WERI-Rb-1 (cell line): ENCODE measurements around the gene CDC42BPG.

Experiments used
- DNase-seq: peaks from one replicate; pipeline ENCODE4 v3.0.0-alpha.2; 2020
- H3K27ac ChIP-seq: fragments of 250-450 bp; sonication (Bioruptor Pico); 2 replicates; pipeline ENCODE4 v1.5.1; 2020; ENCODE audit warnings: mild to moderate bottlenecking, moderate library complexity
- H3K27me3 ChIP-seq: fragments of 250-450 bp; sonication (Bioruptor Pico); 2 replicates; pipeline ENCODE4 v1.5.1; 2021; ENCODE audit warnings: mild to moderate bottlenecking, low read depth, moderate library complexity; ENCODE audit not compliant: insufficient read depth, severe bottlenecking
- H3K36me3 ChIP-seq: fragments of 250-450 bp; sonication (Bioruptor Pico); 2 replicates; pipeline ENCODE4 v1.5.1; 2020; ENCODE audit warnings: mild to moderate bottlenecking, moderate library complexity
- H3K4me3 ChIP-seq: 2 replicates; pipeline ENCODE4 v1.5.1; 2011; ENCODE audit warnings: low read depth, mild to moderate bottlenecking, control low read depth, low read length
- H3K9me3 ChIP-seq: fragments of 250-450 bp; sonication (Bioruptor Pico); 2 replicates; pipeline ENCODE4 v1.5.1; 2021; ENCODE audit warnings: mild to moderate bottlenecking, moderate library complexity; ENCODE audit not compliant: severe bottlenecking
- TF ChIP-seq, protein P1 (sequence below): IDR thresholded peaks from 2 replicates; pipeline ENCODE4 v1.5.1; 2011; ENCODE audit warnings: low read depth, mild to moderate bottlenecking, control low read depth, inconsistent platforms, low read length

CDC42BPG gene

DNA sequence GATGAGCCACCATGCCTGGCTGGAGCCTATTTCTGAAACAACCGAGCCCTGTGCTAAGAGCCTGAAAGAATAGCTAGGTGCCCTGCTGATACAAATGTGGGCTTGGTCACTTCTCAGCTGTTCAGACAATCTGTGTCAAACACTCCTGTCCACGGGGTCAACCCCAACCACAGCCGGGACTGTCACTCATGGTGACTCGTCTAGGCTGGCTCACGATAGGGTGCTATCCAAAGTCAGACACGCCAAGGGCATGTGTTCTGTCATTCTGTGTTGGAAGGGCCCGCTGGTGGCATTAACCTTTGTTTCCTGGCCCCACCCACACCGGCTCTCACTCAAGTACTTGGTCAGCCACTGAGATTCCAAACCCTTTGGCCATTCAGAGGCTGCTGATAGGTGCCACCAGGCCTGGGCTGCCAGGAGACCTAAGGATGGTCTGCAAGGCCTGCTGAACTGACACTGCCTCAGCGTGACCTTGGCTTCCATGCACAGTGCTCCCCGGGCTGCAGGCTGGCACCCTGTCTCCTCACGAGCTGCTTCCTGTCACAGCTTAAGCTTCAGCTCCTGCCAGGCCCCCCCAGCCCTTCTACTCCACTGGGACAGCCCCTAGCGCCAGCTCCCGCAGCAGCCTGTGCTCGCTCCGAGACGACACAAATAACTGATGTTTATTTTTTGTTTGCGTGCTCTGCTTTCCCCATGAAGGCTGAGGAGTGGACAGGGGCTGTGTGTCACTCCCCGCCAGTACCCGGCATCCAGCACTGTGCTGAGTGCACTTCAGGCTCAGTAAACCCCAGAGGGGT is 14.2 kb upstream of the CDC42BPG start:
- Histone ChIP-seq H3K4me3 (no peak overlapping the region), H3K27ac (no peak overlapping the region), H3K36me3 (peaks cover 18% of the 10 kb centered on the region)

DNA sequence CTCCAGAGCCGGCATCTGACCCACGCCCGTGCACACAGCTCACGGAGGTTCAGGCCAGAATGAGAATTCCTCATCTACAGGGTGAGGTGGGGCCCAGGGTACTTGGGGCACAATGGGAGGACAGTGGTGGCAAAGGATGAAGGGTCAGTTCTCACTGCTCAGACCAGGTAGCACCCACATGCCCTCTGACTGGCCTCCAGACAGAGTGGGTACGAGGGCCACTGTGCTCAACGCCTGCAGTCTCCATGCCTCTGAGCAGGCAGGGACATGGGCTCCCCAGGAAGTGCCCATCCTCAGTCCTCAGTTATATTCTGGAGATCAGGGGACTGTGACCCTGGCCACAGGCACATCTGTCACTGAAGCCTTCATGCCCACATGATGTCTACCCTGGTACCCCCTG is 13.0 kb upstream of the CDC42BPG start:
- no peak overlapping the region for H3K27ac ChIP-seq
- no peak for DNase-seq
- H3K4me3 ChIP-seq, result no peak overlapping the region
- H3K27me3 ChIP-seq, result no peaks in the 10 kb centered on the region
- peaks cover 18% of the 10 kb centered on the region for H3K36me3 ChIP-seq
- H3K9me3 ChIP-seq, result no peaks in the 10 kb centered on the region
- TF ChIP-seq, protein P1, sequence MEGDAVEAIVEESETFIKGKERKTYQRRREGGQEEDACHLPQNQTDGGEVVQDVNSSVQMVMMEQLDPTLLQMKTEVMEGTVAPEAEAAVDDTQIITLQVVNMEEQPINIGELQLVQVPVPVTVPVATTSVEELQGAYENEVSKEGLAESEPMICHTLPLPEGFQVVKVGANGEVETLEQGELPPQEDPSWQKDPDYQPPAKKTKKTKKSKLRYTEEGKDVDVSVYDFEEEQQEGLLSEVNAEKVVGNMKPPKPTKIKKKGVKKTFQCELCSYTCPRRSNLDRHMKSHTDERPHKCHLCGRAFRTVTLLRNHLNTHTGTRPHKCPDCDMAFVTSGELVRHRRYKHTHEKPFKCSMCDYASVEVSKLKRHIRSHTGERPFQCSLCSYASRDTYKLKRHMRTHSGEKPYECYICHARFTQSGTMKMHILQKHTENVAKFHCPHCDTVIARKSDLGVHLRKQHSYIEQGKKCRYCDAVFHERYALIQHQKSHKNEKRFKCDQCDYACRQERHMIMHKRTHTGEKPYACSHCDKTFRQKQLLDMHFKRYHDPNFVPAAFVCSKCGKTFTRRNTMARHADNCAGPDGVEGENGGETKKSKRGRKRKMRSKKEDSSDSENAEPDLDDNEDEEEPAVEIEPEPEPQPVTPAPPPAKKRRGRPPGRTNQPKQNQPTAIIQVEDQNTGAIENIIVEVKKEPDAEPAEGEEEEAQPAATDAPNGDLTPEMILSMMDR, result no peak

More for the DNA sequence above, 14.2 kb upstream of the CDC42BPG start:
- no peak for DNase-seq
- TF ChIP-seq, protein P1, result no peak
- Histone ChIP-seq H3K27me3 (no peaks in the 10 kb centered on the region), H3K9me3 (no peaks in the 10 kb centered on the region)

DNA sequence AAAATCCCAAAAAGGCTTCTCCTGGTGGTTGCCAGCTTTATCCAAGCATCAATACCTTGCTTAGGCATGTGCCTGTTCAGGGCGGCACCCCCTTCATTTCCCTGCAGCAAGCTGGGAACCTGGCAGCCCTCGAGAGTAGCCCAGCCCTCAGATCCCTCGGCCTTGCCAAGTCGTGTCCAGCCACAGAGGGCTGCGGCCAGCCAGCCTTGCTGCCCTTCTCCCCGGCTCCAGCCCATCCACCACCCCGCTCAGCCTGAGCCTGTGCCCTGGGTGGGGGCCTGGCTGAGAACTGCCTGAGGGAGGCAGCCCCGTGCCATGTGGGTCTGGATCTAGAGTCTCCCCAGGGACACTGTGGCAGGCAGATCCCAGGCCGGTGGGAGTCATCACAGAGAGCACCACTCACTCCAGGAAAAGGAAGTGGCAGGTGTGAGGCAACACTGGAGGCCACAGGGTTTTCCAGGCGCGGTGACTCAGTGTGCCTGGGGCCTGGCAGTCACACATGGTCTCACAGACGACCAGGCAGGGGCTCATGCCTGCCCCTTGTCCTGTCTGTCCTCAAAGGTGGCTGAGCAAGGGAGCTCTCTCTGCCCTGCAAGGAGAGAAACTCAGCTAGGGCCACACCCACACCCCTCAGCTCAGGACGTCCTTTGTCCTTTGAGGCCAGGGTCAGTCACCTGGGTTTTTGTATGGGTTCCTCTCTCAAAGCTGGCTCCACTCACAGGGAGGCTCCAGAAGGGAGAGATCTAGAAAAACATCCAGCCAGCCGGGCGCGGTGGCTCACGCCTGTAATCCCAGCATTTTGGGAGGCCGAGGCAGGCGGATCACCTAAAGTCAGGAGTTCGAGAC is 12.2 kb upstream of the CDC42BPG start:
- H3K4me3 ChIP-seq, result no peak overlapping the region
- H3K9me3 ChIP-seq, result no peaks in the 10 kb centered on the region
- H3K27ac ChIP-seq, result no peak overlapping the region
- DNase-seq, result no peak
- TF ChIP-seq, protein P1, result no peak
- H3K36me3 ChIP-seq, result peaks cover 18% of the 10 kb centered on the region
- no peaks in the 10 kb centered on the region for H3K27me3 ChIP-seq

DNA sequence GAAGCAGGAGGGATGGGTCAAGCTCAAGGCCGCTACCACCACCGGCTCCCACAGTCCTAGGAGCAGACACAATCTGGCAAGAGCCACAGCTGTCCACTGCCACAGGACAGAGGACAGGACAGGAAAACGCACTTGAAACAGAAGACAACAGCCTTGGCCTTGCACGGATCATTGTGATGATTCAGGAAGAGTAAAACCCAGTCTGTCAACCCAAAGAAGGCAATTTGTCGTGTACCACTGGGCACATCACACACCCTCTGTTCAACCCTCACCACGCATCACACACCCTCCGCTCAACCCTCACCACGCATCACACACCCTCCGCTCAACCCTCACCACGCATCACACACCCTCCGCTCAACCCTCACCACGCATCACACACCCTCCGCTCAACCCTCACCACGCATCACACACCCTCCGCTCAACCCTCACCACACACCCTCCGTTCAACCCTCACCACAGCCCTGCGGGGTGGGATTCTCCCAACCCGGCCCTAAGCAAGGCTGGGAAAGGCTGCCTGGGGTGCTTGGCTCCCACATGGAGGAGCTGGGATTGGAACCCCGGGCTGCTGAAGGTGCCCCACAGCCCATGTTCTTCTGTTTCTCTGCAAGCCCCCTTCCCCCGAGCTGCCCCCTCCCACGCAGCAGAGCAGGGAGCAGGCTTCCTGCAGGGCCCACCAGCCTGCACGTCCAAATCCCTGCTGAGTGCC is 11.3 kb upstream of the CDC42BPG start:
- H3K4me3 ChIP-seq, result no peak overlapping the region
- no peaks in the 10 kb centered on the region for H3K9me3 ChIP-seq
- DNase-seq, result no peak
- H3K36me3 ChIP-seq, result peaks cover 18% of the 10 kb centered on the region
- H3K27me3 ChIP-seq, result no peaks in the 10 kb centered on the region
- TF ChIP-seq, protein P1, result no peak
- no peak overlapping the region for H3K27ac ChIP-seq

DNA sequence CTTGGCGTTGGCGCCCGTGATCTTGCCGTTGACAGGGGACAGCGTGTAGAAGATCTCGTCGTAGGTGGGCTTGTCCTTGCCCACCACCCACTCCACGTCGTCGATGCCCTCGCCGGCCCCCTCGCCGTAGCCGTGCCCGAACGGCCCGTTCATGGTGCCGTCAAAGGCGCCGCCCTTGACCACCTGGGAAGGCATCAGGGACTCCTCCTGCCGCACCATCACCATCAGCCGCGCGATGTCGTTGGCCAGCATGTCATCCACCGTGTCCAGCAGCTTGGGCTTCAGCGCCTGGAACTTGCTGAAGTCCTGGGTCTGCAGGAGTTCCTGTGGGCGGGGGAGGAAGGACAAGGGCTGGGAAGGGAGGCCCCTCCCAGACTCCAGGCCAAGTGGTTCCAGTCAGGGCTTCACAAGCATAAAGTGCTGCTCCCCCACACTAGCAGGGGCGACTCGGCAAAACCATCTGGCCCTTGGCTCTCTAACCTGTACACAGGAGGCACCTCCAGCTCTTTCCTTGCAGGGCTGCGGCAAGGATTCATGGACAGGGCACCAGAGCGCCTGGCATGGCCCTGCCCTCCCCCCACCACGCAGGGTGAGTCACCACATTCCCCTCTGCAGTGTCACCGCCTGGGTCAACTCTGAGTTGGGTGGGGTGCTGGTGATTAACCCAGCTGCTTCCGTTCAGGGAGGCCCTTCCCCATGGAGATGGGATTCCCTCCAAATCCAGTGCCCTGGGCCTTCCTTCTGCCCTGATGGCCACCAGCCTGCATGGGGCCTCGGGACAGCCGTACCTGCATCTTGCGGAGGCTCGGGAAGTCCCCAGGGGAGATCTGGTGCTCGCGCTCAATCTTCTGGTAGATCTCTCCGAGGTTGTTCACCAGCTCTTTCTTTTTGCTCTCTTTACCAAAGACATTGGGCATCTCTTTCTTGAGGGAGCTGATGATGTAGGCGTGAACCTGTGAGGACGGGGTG is 10.4 kb upstream of the CDC42BPG start:
- Histone ChIP-seq H3K9me3 (no peaks in the 10 kb centered on the region), H3K27me3 (no peaks in the 10 kb centered on the region), H3K36me3 (peaks cover 18% of the 10 kb centered on the region), H3K27ac (no peak overlapping the region), H3K4me3 (no peak overlapping the region)
- DNase-seq, result no peak
- TF ChIP-seq, protein P1, result no peak
